Measurements from ENCODE around the gene TRPV3. TPM values are rescaled to one million over a fixed set of nuclear protein-coding genes. Genes with fewer than 3 reads are reported as not detected.

Gene TRPV3
- total RNA-seq, 2 experiments from 2014 or later: 0.06 TPM; not detected in 1

DNA sequence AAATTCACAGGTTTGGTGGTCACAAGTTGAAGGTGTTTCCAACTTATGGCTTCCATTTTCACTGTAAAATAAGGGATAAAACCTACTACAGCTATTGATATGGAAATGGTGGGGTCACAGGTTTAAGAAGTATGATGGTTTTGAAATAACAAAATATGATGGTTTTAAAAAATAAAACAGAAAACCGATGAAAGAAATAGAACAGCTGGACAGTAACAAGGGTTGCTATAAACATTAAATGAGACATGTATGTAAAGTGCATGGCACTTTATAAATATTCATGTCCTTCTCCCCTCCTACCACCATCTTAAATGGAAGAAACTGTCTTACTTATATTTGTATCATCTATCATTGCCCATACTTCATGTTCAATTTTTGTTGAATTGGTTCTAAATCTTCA is 50.5 kb downstream of the TRPV3 start:
- H3K4me3 ChIP-seq (ENCODE audit: low read depth, low read length, poor library complexity, severe bottlenecking): no peak overlapping the region
- intact Hi-C loops (cut with micrococcal nuclease; ENCODE audit: unreplicated experiment): no loop called here
- POLR2A ChIA-PET: no interaction called here

DNA sequence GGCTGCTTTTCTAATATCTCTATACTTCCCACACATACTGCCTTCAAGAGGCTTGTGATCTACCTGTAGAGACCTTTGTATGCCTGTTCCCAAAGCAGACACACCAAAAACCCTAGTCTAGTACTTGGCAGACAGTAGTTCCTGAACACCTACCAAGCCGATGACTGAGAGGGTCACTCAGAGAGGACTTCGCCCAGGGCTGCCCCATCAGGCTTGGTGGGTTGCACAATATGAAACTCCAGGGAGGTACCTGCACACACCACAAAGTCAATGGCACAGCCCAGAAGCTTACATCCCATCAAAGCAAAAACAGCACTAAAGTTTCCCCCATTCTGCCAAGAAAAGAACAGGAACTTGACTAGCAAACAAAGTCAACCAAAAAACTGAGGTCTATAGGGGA is 51.6 kb downstream of the TRPV3 start:
- ChIA-PET POLR2A (interaction anchor here (0.6 kb wide), 1 partner anchor 381 kb away, joined by 4 read pairs; no protein-coding TSS in a partner anchor), CTCF (ENCODE audit: unreplicated experiment) (no interaction called here)
- H3K4me3 ChIP-seq (ENCODE audit: low read depth, low read length, poor library complexity, severe bottlenecking): no peak overlapping the region
- H3K36me3 ChIP-seq (ENCODE audit: insufficient read depth, low read length): no peaks in the 10 kb centered on the region
- H3K9me2 ChIP-seq (ENCODE audit: insufficient read depth, low read length): no peaks in the 10 kb centered on the region
- no peaks in the 10 kb centered on the region for H3K9me3 ChIP-seq (ENCODE audit: low read length)
- no peaks in the 10 kb centered on the region for H3K79me2 ChIP-seq (ENCODE audit: insufficient read depth, low read depth, low read length)
- no peaks in the 10 kb centered on the region for H4K20me1 ChIP-seq (ENCODE audit: insufficient read depth, low read length)
- H2AFZ ChIP-seq (ENCODE audit: low read length): no peak overlapping the region
- H3K27ac ChIP-seq (ENCODE audit: low read depth, low read length, poor library complexity, severe bottlenecking): no peak overlapping the region
- intact Hi-C loops (cut with micrococcal nuclease; ENCODE audit: unreplicated experiment): no loop called here
- BruUV-seq (replicated peaks): no TSS peak
- TF ChIP-seq, protein P1, sequence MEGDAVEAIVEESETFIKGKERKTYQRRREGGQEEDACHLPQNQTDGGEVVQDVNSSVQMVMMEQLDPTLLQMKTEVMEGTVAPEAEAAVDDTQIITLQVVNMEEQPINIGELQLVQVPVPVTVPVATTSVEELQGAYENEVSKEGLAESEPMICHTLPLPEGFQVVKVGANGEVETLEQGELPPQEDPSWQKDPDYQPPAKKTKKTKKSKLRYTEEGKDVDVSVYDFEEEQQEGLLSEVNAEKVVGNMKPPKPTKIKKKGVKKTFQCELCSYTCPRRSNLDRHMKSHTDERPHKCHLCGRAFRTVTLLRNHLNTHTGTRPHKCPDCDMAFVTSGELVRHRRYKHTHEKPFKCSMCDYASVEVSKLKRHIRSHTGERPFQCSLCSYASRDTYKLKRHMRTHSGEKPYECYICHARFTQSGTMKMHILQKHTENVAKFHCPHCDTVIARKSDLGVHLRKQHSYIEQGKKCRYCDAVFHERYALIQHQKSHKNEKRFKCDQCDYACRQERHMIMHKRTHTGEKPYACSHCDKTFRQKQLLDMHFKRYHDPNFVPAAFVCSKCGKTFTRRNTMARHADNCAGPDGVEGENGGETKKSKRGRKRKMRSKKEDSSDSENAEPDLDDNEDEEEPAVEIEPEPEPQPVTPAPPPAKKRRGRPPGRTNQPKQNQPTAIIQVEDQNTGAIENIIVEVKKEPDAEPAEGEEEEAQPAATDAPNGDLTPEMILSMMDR (conservative IDR thresholded peaks at IDR 0.05; ENCODE audit: low read length): no peak
- H3K4me1 ChIP-seq (ENCODE audit: insufficient read depth, low read length, poor library complexity, severe bottlenecking): no peaks in the 10 kb centered on the region
- H3K4me2 ChIP-seq (ENCODE audit: low read length): no peak overlapping the region
- no peak for DNase-seq (ENCODE audit: low spot score)

More for the DNA sequence above, 50.5 kb downstream of the TRPV3 start:
- CTCF ChIA-PET (ENCODE audit: unreplicated experiment): no interaction called here
- no peaks in the 10 kb centered on the region for H3K36me3 ChIP-seq (ENCODE audit: insufficient read depth, low read length)
- no peaks in the 10 kb centered on the region for H4K20me1 ChIP-seq (ENCODE audit: insufficient read depth, low read length)
- no peak overlapping the region for H2AFZ ChIP-seq (ENCODE audit: low read length)
- H3K4me1 ChIP-seq (ENCODE audit: insufficient read depth, low read length, poor library complexity, severe bottlenecking): no peaks in the 10 kb centered on the region
- H3K27ac ChIP-seq (ENCODE audit: low read depth, low read length, poor library complexity, severe bottlenecking): no peak overlapping the region
- no peaks in the 10 kb centered on the region for H3K9me3 ChIP-seq (ENCODE audit: low read length)
- no peaks in the 10 kb centered on the region for H3K79me2 ChIP-seq (ENCODE audit: insufficient read depth, low read depth, low read length)
- TF ChIP-seq, protein P1 (conservative IDR thresholded peaks at IDR 0.05; ENCODE audit: low read length): no peak
- no peak for TF ChIP-seq EZH2phosphoT487 (IDR thresholded peaks at IDR 0.05; ENCODE audit: borderline replicate concordance, low read depth, low read length)
- DNase-seq (ENCODE audit: low spot score): no peak
- H3K4me2 ChIP-seq (ENCODE audit: low read length): no peak overlapping the region
- no peaks in the 10 kb centered on the region for H3K9me2 ChIP-seq (ENCODE audit: insufficient read depth, low read length)
- BruUV-seq (replicated peaks): no TSS peak

GRCh38 chr17:3505008-3505407 is 52.6 kb downstream of the TRPV3 start:
- TF ChIP-seq, protein P1 (conservative IDR thresholded peaks at IDR 0.05; ENCODE audit: low read length): no peak
- DNase-seq (ENCODE audit: low spot score): no peak
- H4K20me1 ChIP-seq (ENCODE audit: insufficient read depth, low read length): no peaks in the 10 kb centered on the region
- POLR2A ChIA-PET: interaction anchor here (0.6 to 0.7 kb wide), 2 partner anchors 12 to 47 kb away, joined by 3 to 4 read pairs; no protein-coding TSS in a partner anchor
- CTCF ChIA-PET (ENCODE audit: unreplicated experiment): no interaction called here
- no peak overlapping the region for H3K4me3 ChIP-seq (ENCODE audit: low read depth, low read length, poor library complexity, severe bottlenecking)
- no peak overlapping the region for H3K27ac ChIP-seq (ENCODE audit: low read depth, low read length, poor library complexity, severe bottlenecking)
- H3K9me2 ChIP-seq (ENCODE audit: insufficient read depth, low read length): no peaks in the 10 kb centered on the region
- H3K36me3 ChIP-seq (ENCODE audit: insufficient read depth, low read length): no peaks in the 10 kb centered on the region
- intact Hi-C loops (cut with micrococcal nuclease; ENCODE audit: unreplicated experiment): no loop called here
- no TSS peak for BruUV-seq (replicated peaks)
- H3K79me2 ChIP-seq (ENCODE audit: insufficient read depth, low read depth, low read length): no peaks in the 10 kb centered on the region
- no peak overlapping the region for H2AFZ ChIP-seq (ENCODE audit: low read length)
- H3K9me3 ChIP-seq (ENCODE audit: low read length): no peaks in the 10 kb centered on the region
- no peaks in the 10 kb centered on the region for H3K4me1 ChIP-seq (ENCODE audit: insufficient read depth, low read length, poor library complexity, severe bottlenecking)
- no peak overlapping the region for H3K4me2 ChIP-seq (ENCODE audit: low read length)

Data from OCI-LY7 (cell line).